Mammary epithelial cell (primary cell): ENCODE data around the gene PRCD.

Source experiments
- CTCF ChIP-seq, 2 donors: IDR thresholded peaks in 1 of 2; conservative IDR thresholded peaks in 1 of 2; 2 replicates each; pipeline ENCODE4 v1.5.1; 2011 to 2012; ENCODE audit warnings: inconsistent platforms in 2 of 2, low read length in 2 of 2, mild to moderate bottlenecking in 2 of 2, control low read depth in 1 of 2, low read depth in 1 of 2; ENCODE audit not compliant: insufficient read depth in 1 of 2; ENCODE audit errors: extremely low read depth in 1 of 2
- EZH2 ChIP-seq: IDR thresholded peaks from 2 replicates; pipeline ENCODE4 v1.6.1; 2012; ENCODE audit warnings: low read length, inconsistent platforms, borderline replicate concordance

GRCh38 chr17:76492989-76493501, 46.8 kb upstream of the PRCD start:
- TF ChIP-seq CTCF (conservative IDR thresholded peaks at IDR 0.05 in 1 of 2, IDR thresholded peaks at IDR 0.05 in 1 of 2; ENCODE audit: extremely low read depth in 1 of 2, insufficient read depth in 1 of 2, low read depth in 1 of 2, low read length in 2 of 2) (no peak), EZH2 (no peak)
